ENCODE results near the gene CRYBG1.
A peak's percentile ranks its signal among the peaks of the same experiment; 100 is the strongest.
"Not testable (repeated sequence)": the region's sequence is repeated elsewhere in the genome, so short reads cannot be mapped to it uniquely, and the experiment has no call there.

CRYBG1 gene

DNA sequence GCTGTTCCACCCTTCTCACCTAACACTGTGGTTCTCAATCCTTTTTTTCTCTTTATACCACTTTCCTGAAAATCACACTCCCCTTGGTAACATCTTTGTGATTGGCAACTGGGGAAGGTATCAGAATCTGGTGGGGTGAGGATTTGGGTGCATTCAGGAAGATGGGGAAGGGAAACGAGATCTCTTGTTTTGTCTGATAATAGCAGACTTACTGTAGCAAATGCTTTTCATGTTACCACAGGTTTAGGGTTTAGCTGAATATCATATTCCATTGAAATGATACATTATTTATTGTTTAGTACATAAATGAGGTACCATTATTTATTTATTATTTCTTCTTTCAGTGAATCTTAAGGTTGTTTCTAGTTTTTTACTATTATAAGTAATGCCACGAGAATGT, 168.0 kb downstream of the CRYBG1 start:
- no peak for DNase-seq

DNA sequence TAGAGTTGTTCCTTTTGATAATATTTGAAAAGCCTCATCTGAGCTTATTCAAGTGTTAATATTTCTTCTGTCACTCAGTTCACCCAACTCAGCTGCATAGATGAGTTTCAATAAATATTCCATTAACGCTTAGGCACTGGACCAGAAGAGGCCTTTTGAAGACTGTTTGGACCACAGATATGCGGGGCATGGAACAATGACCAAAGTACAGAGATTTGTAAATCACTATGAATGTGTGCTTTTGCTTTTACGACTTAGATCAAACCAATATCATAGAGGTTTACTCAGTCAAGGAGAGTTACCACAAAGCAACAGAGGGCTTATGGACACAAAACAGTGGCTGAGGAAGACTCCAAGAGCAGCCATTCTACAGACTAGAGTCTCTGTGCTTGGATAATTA, 168.9 kb downstream of the CRYBG1 start:
- DNase-seq: no peak

DNA sequence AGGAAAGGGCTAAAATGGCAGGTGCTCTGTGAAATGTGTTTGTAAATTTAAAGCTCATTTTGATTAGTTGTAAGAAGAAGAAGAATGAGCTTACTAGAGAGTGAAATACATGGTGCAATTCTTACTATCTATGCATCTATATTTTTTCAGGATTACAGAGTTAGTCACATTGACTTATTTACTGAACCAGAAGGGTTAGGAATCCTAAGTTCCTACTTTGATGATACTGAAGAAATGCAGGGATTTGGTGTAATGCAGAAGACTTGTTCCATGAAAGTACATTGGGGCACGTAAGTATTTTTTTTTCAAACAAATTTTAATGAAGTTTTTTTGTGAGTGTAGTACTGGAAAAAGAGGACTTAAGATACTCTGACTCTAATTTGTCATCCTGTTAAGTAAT, 169.5 kb downstream of the CRYBG1 start:
- DNase-seq: no peak

DNA sequence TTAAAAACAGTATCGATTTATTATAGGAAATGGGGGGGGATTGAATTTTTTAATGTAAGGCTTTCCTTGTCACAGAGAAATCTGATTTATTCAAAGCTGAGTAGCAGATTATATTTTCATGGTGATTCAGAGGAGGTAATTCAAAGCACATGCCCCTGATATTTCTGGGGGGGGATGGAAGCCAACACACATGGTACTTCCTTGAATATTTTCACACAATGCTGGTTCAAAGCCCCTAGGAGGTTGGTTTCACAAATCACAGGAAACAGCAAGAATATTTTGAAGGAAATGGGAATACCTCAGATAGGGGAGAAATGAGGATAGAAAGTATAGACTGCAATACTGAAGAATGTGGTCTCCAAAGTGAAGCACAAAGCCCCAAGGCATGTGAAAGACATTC, 170.0 kb downstream of the CRYBG1 start:
- no peak for DNase-seq

DNA sequence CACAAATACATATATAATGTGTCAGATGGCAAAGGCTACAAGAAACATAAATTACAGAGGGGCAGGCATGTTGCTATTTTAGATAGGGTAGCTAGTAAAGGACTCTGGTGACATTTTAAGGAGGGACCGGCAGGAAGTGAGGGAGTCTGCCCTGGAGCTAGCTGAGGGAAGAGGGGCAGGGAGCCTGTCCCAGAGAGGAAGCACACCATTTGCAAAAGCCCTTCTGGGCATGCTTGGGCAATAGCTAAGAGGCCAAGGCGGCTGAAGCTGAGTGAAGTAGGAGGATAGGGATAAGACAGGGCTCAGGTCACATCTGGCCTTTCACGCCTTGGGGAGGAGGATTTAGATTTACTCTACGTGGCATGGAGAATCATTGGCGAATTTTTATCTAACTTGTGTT, 172.5 kb downstream of the CRYBG1 start:
- DNase-seq: no peak

- DNase-seq: no peak
These were observed 173.5 kb downstream of the CRYBG1 start for GRCh38 chr6:106534004-106534403.

DNA sequence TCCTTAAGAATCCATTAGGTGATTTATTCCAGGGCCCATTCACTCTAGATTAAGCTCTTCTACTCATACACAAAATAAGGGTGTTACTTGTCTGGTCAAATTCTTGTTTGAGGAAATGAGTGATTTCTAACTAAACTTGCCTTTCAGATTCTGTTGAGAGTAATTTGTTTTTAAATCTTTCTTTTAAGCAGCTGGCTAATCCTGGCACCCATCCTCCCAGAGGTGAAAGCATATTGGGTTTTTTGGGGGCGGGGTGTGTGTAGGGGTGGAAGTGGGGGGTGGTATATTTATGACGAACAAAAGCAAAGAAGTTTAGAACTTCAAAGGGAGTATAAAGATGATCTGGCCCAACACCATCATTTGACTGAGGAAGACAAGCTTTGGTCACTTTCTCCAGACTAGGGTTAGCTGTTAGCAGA, 174.1 kb downstream of the CRYBG1 start:
- DNase-seq: no peak

GRCh38 chr6:106535012-106535411, 174.5 kb downstream of the CRYBG1 start:
- no peak for DNase-seq

DNA sequence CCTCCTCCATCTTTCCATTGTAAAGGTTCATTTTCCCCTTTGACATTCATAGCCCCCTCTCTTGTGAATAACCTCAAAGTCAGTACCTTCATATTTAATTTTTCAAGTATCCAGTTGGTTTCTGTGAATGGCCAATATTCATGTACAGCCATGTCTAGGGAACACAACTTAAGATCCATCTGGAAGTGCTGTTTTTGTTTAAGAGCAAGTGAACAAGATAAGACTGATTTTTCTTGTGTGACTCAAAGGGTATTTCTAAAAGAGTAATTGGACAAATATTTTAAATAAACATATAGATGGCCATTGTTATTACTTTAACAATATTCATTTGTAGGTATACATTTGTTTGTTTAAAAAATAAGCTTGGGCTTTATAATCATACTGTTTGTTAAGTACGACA, 175.8 kb downstream of the CRYBG1 start:
- no peak for DNase-seq

GRCh38 chr6:106536851-106537250, 176.3 kb downstream of the CRYBG1 start:
- no peak for DNase-seq

- no peak for DNase-seq
These were observed 177.1 kb downstream of the CRYBG1 start for GRCh38 chr6:106537662-106538061.

DNA sequence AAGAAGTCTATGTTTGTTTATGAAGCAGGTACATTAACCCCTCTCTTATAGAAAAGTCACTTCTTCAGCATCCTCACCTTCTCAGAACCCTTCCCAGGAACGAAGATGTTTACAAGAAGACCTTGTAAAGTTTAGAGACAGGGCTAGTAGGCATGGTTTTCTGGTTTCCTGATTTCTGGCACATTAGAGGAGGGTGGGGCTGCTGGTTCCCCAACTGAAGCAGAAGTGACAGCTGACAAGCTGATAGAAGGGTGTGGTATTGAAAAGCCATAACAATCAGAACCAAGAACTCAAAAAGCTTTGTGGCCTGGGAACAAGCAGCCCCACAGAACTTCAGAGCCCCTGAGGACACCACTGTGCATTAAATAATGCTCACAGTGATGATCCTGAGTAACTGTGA, 177.6 kb downstream of the CRYBG1 start:
- DNase-seq: no peak

GRCh38 chr6:106539936-106540335, 179.4 kb downstream of the CRYBG1 start:
- no peak for DNase-seq

DNA sequence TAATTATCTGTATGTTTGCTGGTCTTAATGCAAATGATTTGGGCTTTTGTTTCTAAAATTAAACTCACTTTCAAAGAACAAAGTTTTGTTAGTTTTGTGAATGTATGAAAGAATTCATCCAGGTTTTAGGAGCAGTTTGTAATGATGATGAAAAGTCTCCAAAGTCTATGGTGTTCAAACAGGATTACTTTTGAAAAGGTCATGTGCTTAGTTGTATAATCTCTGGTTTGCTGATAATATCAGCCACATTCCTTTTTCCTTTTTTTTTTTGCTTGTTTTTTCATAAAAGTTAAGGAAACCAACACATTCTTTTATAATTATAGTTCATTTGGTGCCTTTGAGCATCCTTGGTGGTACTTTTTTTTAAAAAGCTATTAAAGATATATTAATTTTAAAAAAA, 179.9 kb downstream of the CRYBG1 start:
- no peak for DNase-seq

DNA sequence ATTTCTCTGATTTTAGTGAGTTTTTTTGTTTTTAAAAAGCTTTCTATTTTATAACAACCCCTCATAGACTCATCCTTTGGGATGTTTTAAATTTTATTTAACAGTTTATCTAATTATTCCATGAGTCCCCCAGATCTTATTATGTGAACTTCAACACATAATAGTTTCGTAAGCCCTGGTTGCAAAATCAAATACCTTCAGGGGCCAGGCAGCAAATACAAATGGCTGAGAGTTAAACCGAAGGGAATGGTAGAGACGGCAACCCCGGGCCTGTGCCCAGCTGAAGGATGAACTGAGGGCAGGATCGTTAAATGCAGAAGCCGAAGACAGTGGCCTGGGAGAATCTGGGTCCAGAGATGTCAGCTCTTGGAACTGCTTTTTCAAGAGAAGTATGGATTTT, 180.4 kb downstream of the CRYBG1 start:
- no peak for DNase-seq

DNA sequence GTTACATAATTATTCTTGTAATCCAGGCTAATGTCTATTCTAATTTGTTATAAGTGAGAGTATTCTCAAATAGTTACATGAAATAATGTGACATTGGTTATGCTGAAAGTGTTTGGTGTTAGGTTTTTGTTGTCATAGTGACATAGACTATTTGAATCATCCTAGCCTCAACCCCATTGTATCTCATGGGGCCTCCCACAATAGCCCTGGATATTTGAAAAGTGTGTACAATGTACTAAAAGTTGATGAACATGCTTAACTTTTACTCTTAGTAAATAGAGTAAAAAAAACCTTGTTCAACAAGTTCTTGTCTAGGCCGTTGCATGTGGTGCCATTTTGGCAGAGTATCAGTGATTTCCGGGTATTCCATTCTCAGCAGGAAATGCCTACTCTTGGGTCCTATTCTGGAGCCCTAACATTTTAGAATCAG, 185.8 kb downstream of the CRYBG1 start:
- no peak for DNase-seq

- DNase-seq: peak; percentile 2
These were observed 186.3 kb downstream of the CRYBG1 start for GRCh38 chr6:106546691-106547414.

DNA sequence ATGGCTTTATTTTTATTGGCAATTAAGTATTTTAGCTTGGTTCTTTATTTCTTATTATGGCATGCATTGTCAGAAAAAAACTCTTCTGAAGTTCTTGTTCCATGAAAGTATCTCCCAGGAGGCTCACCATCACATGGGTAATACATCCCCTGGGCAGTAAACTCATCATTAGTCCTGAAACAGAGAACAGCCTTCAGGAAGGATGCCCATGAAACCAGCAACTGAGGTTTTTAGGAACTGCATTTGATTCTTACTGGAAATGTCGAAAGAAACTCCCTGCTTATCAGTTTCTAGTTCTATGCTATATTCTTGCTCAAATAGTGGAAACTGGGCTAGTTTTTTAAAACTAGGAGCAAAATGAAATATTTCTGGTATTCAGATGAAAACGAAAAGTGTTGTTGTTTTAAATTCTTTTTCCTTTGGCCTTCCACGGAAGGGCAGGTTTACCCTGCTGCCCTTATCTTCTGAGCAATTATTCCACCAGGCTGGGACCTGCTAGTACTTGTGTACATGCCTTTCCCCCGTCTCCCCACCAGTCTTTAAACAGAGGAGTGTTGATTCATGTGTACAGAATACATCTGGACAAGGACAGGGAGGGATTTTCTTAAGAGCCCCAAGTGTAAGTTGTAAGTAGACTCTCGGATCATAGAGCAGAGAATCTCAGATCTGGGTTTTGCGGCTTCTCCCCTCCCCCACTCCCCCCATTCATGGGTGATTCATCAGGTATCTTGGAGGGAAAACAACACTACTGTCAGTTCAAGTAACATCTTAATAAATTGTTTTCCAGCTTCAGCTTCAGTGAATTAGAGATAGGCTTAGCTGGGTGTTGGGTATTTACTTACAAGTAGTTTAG, 187.3 kb downstream of the CRYBG1 start:
- DNase-seq: peak; percentile 19

DNA sequence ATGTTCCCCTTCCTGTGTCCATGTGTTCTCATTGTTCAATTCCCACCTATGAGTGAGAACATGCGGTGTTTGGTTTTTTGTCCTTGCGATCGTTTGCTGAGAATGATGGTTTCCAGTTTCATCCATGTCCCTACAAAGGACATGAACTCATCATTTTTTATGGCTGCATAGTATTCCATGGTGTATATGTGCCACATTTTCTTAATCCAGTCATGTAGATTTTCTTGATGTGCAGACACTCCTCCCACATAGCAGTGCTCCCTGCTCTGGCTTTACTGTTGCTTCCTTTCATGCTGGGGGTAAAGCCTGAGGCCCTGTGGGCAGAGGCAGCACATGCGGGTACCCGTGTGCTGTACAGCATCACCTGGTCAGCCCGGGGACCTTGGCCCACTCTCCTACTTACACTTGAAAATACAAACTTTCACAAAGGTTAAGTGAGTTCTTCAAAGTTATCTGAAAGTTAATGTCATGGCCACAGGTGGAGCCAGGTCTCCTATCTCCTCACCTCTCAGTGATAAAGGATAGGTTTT, 188.5 kb downstream of the CRYBG1 start:
- not testable (repeated sequence) for DNase-seq

- no peak for DNase-seq
These were observed 189.0 kb downstream of the CRYBG1 start for GRCh38 chr6:106549521-106549920.

DNA sequence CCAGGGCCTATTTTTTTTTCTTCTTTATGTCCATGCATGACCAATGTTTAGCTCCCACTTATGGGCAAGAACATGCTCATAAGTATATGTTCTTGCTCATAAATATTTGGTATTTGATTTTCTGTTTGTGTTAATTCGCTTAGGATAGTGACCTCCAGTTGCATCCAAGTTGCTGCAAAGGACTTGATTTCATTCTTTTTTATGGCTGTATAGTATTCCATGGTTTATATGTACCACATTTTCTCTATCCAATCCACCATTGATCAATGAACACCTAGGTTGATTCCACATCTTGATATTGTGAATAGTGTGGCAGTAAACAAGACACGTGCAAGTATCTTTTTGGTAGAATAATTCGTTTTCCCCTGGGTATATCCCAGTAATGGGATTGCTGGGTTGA, 190.6 kb downstream of the CRYBG1 start:
- no peak for DNase-seq

GRCh38 chr6:106553440-106553839, 192.9 kb downstream of the CRYBG1 start:
- DNase-seq: no peak

GRCh38 chr6:106555767-106556166, 195.2 kb downstream of the CRYBG1 start:
- no peak for DNase-seq

DNA sequence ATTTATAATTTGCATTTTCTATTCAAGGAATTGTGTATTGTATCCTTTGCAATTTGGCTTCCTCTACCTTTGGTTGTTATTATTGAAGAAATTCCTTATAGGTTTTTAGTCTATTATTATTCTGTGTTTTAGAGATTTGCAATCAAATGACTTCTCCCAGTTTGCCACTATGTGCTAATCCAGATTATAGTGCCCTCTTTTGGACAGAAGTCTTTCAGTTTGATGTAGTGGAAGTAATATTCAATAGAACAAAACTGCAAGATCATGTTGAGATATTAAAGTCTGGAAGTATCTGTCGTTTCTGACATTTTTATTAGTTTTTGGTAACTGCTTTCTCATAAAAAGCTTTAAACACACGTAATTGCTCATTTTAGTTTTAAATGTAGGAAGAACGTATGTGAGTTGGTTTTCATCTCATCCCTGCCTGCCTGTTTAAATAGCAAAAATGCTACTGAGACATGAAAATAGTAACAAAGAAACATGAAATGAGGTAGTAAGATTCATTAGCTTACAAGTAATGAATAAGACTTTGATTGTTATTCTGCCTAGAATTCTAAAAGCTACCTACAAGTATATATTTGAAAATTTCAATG, 195.9 kb downstream of the CRYBG1 start:
- no peak for DNase-seq
